Fibroblast of skin of scalp (primary cell): Measurements from ENCODE around the gene TEX35. TPM values are rescaled to one million over a fixed set of nuclear protein-coding genes. Genes with fewer than 3 reads are reported as not detected.
A peak's percentile ranks its signal among the peaks of the same experiment; 100 is the strongest.

ENCODE experiments used
- DNase-seq: peaks from one replicate; pipeline ENCODE4 v3.0.0-alpha.2; 2013
- polyA plus RNA-seq, 2 experiments: library from polyadenylated mRNA; unstranded; fragments of 120-200 nt; gene quantifications; one replicate each; pipeline ENCODE4 v1.2.1, GENCODE V29; 2013; ENCODE audit not compliant: insufficient read length in 2 of 2

Gene TEX35
- polyA plus RNA-seq (2013, experiment 1 of 2; ENCODE audit: insufficient read length), result not detected
- not detected for polyA plus RNA-seq (2013, experiment 2 of 2; ENCODE audit: insufficient read length)

- DNase-seq, result no peak
Observed at GRCh38 chr1:178512566-178513277, at the start of gene TEX35. TSS of gene TEX35 (plus strand) at chr1:178513109. CDS start at chr1:178513189, 80 bp downstream.

DNA sequence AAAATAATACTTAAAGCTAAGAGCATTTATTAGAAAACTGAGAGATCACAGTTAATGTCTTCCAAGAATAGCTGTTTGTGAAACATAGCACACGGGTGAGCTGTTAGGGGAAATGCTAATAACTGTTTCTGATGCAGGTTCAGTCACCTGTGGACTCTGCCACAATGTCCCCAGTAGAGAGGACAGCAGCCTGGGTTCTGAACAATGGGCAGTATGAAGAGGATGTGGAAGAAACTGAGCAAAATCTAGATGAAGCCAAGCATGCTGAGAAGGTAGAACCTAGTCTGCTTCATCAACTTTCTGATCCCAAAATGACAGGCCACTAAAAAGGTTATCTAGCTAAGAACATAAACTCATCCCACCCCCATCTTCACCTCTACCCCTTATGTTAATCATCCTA, 48.8 kb upstream of the TEX35 start:
- no peak for DNase-seq

DNA sequence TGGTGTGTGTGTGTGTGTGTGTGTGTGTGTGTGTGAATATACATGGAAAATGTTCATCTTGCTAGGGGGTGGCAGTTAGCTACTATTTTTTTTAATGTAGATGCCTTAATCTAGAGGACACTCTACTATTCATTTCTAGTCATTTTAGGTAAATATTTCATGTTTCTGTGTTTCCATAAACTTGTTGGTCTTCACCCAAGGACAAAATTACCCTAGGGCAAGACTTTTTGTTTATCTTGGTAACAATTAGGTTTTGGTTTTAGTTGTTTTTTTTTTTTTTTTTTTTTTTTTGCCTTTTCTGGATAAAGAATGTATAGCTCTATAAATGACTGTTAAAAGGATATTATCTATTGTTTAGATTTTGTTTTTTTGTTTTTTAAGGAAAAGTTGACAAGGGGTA, 48.3 kb upstream of the TEX35 start:
- no peak for DNase-seq

DNA sequence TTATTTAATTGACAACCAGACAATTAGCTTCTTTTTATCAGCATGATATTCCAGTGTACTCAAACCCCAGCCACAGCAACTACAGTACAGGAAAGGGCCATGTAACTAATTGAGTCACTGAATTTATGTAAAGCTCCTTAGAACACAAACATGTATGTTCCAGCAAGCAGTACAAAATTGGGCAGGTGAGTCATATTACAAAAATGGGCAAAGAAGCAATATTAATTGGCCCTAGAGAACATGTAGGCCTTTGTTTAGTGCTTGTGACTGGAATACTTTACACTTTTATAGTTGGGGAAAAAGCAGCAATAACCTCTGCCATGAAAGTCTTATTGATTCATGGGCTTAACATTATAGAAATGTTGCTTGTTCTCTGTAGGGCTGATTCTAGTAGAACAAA, 47.9 kb upstream of the TEX35 start:
- peak; percentile 62 for DNase-seq

DNA sequence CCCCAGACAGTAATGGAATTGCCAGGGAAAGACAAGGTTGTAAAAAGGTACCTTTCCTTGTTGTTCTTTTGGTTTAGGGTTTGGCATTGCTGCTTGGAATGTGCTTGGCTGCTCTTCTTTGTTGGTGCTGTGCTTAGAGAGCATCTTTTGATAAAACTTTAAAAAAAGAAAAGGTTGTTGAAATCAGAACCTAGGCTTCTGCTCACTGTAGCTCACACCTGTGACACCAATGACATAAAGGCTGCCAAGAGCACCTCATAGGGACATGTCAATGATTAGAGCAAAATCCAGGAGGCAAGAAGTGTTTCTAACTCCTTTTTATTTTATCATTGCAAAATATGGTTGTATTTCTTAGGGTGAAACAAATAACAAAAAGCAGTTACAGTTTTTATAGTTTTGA, 45.1 kb upstream of the TEX35 start:
- no peak for DNase-seq

- no peak for DNase-seq
Observed at GRCh38 chr1:178470411-178470960, 42.4 kb upstream of the TEX35 start.

GRCh38 chr1:178472531-178472930, 40.4 kb upstream of the TEX35 start:
- DNase-seq, result no peak

DNA sequence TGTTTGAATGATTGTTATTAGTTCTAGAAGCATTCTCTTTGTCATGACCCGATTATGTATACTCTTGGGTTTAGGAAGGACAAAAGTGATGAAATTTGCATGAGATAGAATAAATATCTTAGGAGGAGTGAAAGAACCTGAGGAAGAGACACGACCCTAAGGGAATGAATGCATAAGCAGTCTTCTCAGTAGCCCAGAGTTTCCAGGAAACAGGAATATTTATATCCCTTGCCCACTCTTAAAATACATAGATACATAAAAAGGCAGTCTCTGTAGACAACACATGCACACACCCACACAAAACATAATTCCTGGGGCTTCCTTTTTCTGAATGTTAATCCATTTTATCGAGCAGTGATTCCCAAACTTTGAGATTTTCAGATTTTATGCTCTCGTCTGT, 35.5 kb upstream of the TEX35 start:
- no peak for DNase-seq

- no peak for DNase-seq
Observed at GRCh38 chr1:178477841-178478240, 35.1 kb upstream of the TEX35 start.

GRCh38 chr1:178483251-178483957, 29.5 kb upstream of the TEX35 start:
- DNase-seq, result no peak

GRCh38 chr1:178484698-178485225, 28.1 kb upstream of the TEX35 start:
- no peak for DNase-seq

GRCh38 chr1:178485541-178485981, 27.3 kb upstream of the TEX35 start:
- peak; percentile 11 for DNase-seq

- no peak for DNase-seq
Observed at GRCh38 chr1:178486100-178487069, 26.5 kb upstream of the TEX35 start.

DNA sequence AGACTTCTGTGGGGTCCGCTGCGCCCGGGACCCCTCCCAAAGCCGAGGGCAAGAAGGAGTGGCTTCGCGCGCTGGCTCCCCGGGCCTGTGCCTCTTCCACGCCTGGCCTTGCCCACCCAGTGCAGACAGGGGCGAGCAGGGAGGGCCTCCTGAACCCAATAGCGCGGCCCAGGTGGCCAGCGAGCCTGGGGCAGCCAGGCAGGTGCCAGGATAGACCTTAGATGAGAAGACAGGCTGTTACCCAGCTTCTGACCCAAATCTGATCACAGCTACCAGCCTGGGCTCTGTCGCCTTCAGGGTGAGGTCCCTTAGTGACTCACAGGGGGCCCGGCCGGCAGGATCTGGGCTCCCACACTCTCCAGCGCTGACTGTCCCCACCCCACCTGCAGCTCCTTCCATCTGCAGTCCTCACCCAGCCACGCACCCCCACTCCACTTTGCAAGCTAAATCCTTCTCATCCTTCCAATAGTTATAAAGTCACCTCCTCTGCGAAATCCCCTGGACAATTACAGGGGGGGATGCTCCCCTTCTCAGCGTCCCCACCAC, 25.8 kb upstream of the TEX35 start:
- no peak for DNase-seq

DNA sequence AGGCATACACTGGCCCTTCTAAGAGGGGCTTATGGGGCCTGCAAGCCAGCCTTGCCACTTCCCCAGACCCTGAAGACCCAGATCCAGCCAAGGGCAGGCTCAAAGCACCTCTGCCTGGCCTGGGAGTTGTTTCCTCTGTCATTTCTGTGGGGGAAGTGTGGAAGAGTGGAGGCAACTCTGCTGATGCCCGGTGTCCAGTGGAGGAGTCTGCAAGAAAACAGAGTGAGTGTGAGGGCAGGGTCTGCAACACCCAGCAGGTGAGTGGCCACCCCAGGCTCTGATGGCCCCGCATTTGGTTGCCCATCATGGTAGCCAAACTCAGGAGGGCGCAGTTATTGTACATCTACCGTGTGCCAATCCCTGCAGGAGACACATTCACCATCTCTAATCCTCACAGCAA, 24.5 kb upstream of the TEX35 start:
- DNase-seq, result no peak

DNA sequence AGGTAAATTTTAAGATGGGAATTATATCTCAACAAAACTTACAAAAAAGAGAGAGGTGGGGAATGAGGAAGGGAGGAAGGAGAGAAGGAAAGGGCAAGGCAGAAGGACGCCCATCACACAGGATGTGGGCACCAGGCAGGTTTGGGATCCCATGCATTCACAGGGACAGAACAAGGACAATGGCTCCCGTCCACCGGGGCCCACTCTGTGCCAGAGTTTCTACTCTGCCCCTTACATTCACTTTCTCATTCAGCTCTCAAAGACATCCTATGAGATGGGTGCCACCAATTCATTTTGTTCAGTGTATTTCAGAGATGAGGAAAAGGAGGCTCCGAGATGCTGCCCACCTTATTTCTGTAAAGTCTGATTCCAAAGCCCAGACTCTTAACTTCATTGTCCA, 23.5 kb upstream of the TEX35 start:
- no peak for DNase-seq

DNA sequence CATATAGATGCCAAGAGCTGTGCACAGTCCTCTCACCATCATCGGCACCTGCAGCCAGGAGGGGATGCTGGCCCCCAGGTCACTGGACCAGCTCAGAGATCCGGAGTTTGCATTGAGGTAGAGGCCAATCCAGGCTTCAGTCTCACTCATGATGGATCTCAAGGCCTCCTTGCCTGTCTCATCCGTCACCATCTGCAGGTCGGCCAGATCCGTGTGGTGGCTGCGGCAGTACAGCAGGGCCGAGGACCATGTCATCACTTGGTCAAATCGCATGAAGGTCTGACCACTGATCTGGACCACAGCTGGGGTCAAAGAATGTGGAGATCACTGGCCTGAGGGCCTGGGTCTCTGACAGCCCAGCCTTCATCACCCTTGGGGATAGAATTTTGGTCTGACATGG, 22.8 kb upstream of the TEX35 start:
- no peak for DNase-seq

DNA sequence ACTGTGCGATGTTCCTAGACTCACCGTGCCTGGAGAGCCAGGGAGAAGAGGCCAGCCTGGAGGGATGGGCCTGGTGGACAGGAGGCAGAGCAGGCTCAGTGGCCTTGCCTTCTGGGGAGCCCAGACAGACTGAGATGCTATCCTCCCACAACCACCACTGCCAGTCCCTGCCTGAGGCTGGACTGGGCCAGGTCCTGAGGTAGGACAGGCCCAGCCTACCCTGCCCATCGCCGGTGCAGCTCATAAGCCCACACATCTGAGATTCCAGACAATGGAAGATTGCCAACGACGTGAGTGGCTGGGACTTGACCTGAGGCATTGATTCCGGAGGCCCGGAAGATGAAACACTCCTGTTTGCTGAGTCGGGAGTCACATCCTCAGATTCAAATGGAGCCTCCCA, 21.9 kb upstream of the TEX35 start:
- no peak for DNase-seq

DNA sequence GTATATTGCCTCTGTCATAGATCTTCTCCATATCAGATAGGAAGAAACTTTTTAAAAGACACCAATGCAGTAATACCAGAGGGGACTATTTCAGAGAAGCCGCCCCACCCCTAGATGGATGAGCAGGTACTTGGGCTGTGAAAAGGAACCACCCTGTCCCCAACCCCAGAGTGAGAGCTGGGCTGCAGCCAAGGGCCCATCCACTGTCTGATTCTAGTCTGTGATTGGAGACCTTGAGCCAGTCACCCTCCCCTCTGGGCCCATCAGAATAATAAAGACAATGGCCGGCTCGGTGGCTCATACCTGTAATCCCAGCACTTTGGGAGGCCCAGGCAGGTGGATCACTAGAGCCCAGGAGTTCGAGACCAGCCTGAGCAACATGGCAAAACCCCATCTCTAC, 21.2 kb upstream of the TEX35 start:
- DNase-seq, result no peak

DNA sequence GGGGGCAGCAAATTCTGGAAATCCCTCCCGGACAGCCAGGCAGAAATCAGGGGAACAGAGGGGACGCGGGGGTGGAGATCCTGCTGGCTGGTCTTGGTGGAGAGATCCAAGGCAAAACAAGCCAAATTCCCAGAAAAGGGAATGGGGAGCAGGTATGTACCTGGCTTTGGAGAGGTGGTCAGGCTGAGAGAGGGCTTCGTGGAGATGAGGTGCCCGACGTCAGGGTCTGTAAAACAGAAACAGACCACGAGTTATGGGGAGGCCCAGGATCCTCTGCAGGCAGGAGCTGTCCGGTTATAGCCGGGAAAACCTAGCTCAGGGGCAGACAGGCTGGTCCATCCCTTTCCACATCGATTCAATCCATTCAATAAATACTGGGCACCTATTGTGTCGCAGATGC, 20.6 kb upstream of the TEX35 start:
- DNase-seq, result no peak

DNA sequence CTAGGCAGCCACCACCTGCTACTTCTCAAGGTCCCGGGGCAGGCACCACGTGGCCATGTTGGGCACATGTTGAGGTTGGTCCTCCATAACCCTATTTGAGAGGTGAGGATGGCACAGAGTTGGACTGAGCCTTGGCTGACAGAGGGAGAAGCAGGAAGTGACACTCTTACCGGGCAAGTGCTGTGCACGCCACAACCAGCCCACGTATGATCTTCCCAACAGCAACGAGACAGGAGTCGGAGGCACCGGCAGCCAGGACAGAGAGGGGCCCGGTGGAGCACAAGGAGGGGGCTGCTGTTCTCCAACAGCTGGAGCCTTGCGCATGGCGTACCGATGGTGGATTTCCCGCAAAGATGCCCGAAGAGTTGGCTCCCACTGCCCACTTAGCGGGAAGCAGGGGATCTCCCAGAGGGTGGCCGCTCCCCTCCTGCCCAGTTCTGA, 19.6 kb upstream of the TEX35 start:
- no peak for DNase-seq

DNA sequence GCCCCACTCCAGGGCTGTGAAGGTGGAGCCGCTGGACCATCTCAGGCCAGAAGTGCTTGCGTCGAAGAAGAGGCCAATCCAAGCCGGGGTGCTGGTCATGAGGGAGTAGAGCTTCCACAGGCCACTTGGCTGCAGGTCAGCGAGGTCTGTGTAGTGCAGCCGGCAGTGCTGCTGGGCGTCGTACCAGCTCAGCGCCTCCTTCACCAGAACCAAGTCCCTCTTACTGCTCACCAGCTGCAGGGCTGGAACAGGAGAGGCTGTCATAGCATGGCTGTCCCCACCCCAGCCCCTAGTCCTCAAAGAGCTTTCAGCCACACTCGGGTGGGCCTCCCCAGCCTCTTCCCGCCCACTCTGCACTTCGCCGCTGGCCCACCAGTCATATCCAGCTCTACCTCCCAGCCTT, 18.3 kb upstream of the TEX35 start:
- DNase-seq, result no peak
